H1 (cell line): Measurements from ENCODE around the gene TMEM130. TPM values are rescaled to one million over a fixed set of nuclear protein-coding genes. Genes with fewer than 3 reads are reported as not detected.
A peak's percentile ranks its signal among the peaks of the same experiment; 100 is the strongest.

ENCODE experiments used
- CTCF ChIA-PET: fragments of 300-600 bp; sonication (Branson Sonifier 250); formaldehyde crosslinking; loops from one replicate; lab custom pipeline; 2021; ENCODE audit not compliant: partially characterized antibody; lab: Charles Lee
- POLR2A ChIA-PET: fragments of 300-600 bp; sonication (Branson Sonifier 250); formaldehyde crosslinking; loops from one replicate; lab custom pipeline; 2021; ENCODE audit warnings: inconsistent platforms; ENCODE audit not compliant: partially characterized antibody; lab: Charles Lee
- DNase-seq, 2 experiments: peaks; one replicate each; pipeline versions ENCODE4 v3.0.0 to v3.0.0-alpha.2; 2010 to 2022; ENCODE audit warnings: low spot score in 2 of 2, low read depth in 1 of 2, mixed read lengths in 1 of 2
- FAIRE-seq: peaks from 2 replicates; lab custom pipeline; 2011; peaks lifted over from hg19 to GRCh38; lab: Jason Lieb, UNC
- H2AFZ ChIP-seq: 2 replicates; pipeline ENCODE4 v1.8.1; 2012; ENCODE audit warnings: low read length, inconsistent platforms
- H2AK5ac ChIP-seq: 2 replicates; pipeline ENCODE4 v1.6.1; 2013; ENCODE audit warnings: low read depth, low read length
- H2BK120ac ChIP-seq: replicated peaks from 2 replicates; pipeline ENCODE3; 2013; ENCODE audit warnings: low read depth, low read length, inconsistent platforms
- H2BK12ac ChIP-seq: 2 replicates; pipeline ENCODE4 v1.6.1; 2013; ENCODE audit warnings: low read depth, low read length
- H2BK15ac ChIP-seq: 2 replicates; pipeline ENCODE4 v1.6.1; 2013; ENCODE audit warnings: low read length
- H2BK20ac ChIP-seq: 2 replicates; pipeline ENCODE4 v1.6.1; 2013; ENCODE audit warnings: low read length
- H2BK5ac ChIP-seq: 2 replicates; pipeline ENCODE4 v1.6.1; 2013; ENCODE audit warnings: low read depth, low read length
- H3K14ac ChIP-seq: 2 replicates; pipeline ENCODE4 v1.6.1; 2013; ENCODE audit warnings: inconsistent platforms; ENCODE audit not compliant: insufficient read length
- H3K18ac ChIP-seq: 2 replicates; pipeline ENCODE4 v1.6.1; 2013; ENCODE audit warnings: low read length; ENCODE audit errors: extremely low read depth
- H3K23ac ChIP-seq: 2 replicates; pipeline ENCODE4 v1.6.1; 2013; ENCODE audit warnings: inconsistent platforms; ENCODE audit not compliant: insufficient read length
- H3K23me2 ChIP-seq: 2 replicates; pipeline ENCODE4 v1.6.1; 2013; ENCODE audit warnings: low read depth, low read length
- H3K27ac ChIP-seq: 2 replicates; pipeline ENCODE4 v1.6.1; 2011; ENCODE audit warnings: low read depth, low read length, inconsistent platforms
- H3K27me3 ChIP-seq, 4 experiments: replicated peaks in 1 of 4; 1 replicate in 1 of 4; 2 replicates in 3 of 4; pipeline versions ENCODE4 v1.6.1 to v1.8.1; 2011 to 2013; ENCODE audit warnings: low read length in 3 of 4, mild to moderate bottlenecking in 3 of 4, inconsistent platforms in 2 of 4, mixed read lengths in 2 of 4, moderate library complexity in 1 of 4; ENCODE audit not compliant: control insufficient read depth in 3 of 4, insufficient read depth in 3 of 4; ENCODE audit errors: extremely low read depth in 1 of 4
- H3K36me3 ChIP-seq, 4 experiments: 2 replicates each; pipeline versions ENCODE4 v1.6.1 to v1.8.1; 2011 to 2013; ENCODE audit warnings: mild to moderate bottlenecking in 4 of 4, low read length in 3 of 4, moderate library complexity in 2 of 4, control low read depth in 1 of 4, inconsistent platforms in 1 of 4; ENCODE audit not compliant: insufficient read depth in 4 of 4, control insufficient read depth in 2 of 4
- H3K4ac ChIP-seq: replicated peaks from 2 replicates; pipeline ENCODE3; 2013; ENCODE audit warnings: low read length, low read depth, mixed read lengths, inconsistent platforms; ENCODE audit not compliant: insufficient read length
- H3K4me1 ChIP-seq, 4 experiments: replicated peaks in 1 of 4; 1 replicate in 1 of 4; 2 replicates in 3 of 4; pipeline versions ENCODE4 v1.6.1 to v1.8.1; 2011 to 2013; ENCODE audit warnings: low read length in 3 of 4, inconsistent platforms in 2 of 4, mixed read lengths in 1 of 4; ENCODE audit not compliant: insufficient read depth in 4 of 4, control insufficient read depth in 3 of 4
- H3K4me2 ChIP-seq, 2 experiments: 2 replicates each; pipeline versions ENCODE4 v1.6.1 to v1.8.1; 2011 to 2013; ENCODE audit warnings: low read depth in 2 of 2, low read length in 2 of 2, control low read depth in 1 of 2, inconsistent platforms in 1 of 2, mild to moderate bottlenecking in 1 of 2; ENCODE audit not compliant: insufficient read depth in 1 of 2
- H3K4me3 ChIP-seq, 4 experiments: fragments of 200-600, 300-600 bp in 1 of 4; sonication (generic), shearing (Covaris generic), sonication (Bioruptor Twin) in 1 of 4; 2 replicates each; pipeline versions ENCODE4 v1.5.1 to v1.8.1; 2011 to 2016; ENCODE audit warnings: low read length in 4 of 4, low read depth in 3 of 4, control low read depth in 2 of 4, inconsistent platforms in 2 of 4, mild to moderate bottlenecking in 2 of 4, mixed read lengths in 1 of 4, moderate library complexity in 1 of 4; ENCODE audit not compliant: insufficient read depth in 2 of 4; ENCODE audit errors: extremely low read depth in 1 of 4
- H3K56ac ChIP-seq: replicated peaks from 2 replicates; pipeline ENCODE3; 2013; ENCODE audit warnings: low read depth, mild to moderate bottlenecking, mixed read lengths, low read length, inconsistent platforms; ENCODE audit not compliant: insufficient read length
- H3K79me1 ChIP-seq: 2 replicates; pipeline ENCODE4 v1.6.1; 2013; ENCODE audit warnings: low read depth, low read length, control low read depth
- H3K79me2 ChIP-seq, 2 experiments: 2 replicates each; pipeline versions ENCODE4 v1.6.1 to v1.8.1; 2012 to 2013; ENCODE audit warnings: low read length in 2 of 2, mild to moderate bottlenecking in 2 of 2, inconsistent platforms in 1 of 2; ENCODE audit not compliant: insufficient read depth in 2 of 2, control insufficient read depth in 1 of 2
- H3K9ac ChIP-seq, 4 experiments: replicated peaks in 1 of 4; 1 replicate in 1 of 4; 2 replicates in 3 of 4; pipeline versions ENCODE4 v1.6.1 to v1.8.1; 2011 to 2013; ENCODE audit warnings: low read depth in 3 of 4, low read length in 3 of 4, control low read depth in 2 of 4, mild to moderate bottlenecking in 2 of 4, moderate library complexity in 2 of 4, inconsistent platforms in 1 of 4; ENCODE audit errors: extremely low read depth in 1 of 4
- H3K9me3 ChIP-seq, 2 experiments: 2 replicates each; pipeline versions ENCODE4 v1.6.1 to v1.8.1; 2012 to 2013; ENCODE audit warnings: mild to moderate bottlenecking in 2 of 2, moderate library complexity in 2 of 2, control low read depth in 1 of 2, inconsistent platforms in 1 of 2, low read depth in 1 of 2, low read length in 1 of 2, mixed read lengths in 1 of 2; ENCODE audit not compliant: insufficient read depth in 2 of 2
- H4K20me1 ChIP-seq, 2 experiments: replicated peaks in 1 of 2; 2 replicates each; pipeline versions ENCODE3 to v1.8.1; 2011 to 2013; ENCODE audit warnings: inconsistent platforms in 2 of 2, low read length in 2 of 2, mild to moderate bottlenecking in 1 of 2; ENCODE audit not compliant: insufficient read depth in 2 of 2, control insufficient read depth in 1 of 2
- H4K5ac ChIP-seq: 2 replicates; pipeline ENCODE4 v1.6.1; 2013; ENCODE audit warnings: low read length, low read depth, mixed read lengths, inconsistent platforms; ENCODE audit not compliant: insufficient read length
- H4K8ac ChIP-seq: 2 replicates; pipeline ENCODE4 v1.8.0; 2013; ENCODE audit warnings: mild to moderate bottlenecking, moderate library complexity, low read length, inconsistent platforms; ENCODE audit not compliant: insufficient read depth; ENCODE audit errors: extremely low read depth
- H4K91ac ChIP-seq: replicated peaks from 2 replicates; pipeline ENCODE3; 2013; ENCODE audit warnings: low read length, mixed read lengths, inconsistent platforms; ENCODE audit not compliant: insufficient read length
- ATF3 ChIP-seq: IDR thresholded peaks from 2 replicates; pipeline ENCODE4 v1.6.1; 2011; ENCODE audit warnings: low read depth, mild to moderate bottlenecking, low read length; ENCODE audit not compliant: insufficient read depth
- BRCA1 ChIP-seq: IDR thresholded peaks from 2 replicates; pipeline ENCODE4 v1.6.1; 2012; ENCODE audit warnings: low read depth, low read length, improper control_type of control experiment
- CEBPB ChIP-seq: IDR thresholded peaks from 2 replicates; pipeline ENCODE4 v1.6.1; 2012; ENCODE audit warnings: low read depth, low read length
- POLR2AphosphoS5 ChIP-seq: IDR thresholded peaks from 2 replicates; pipeline ENCODE4 v1.6.1; 2011; ENCODE audit warnings: low read depth, low read length
- RBBP5 ChIP-seq: IDR thresholded peaks from 2 replicates; pipeline ENCODE4 v1.7.1; 2012; ENCODE audit warnings: low read depth, mild to moderate bottlenecking, inconsistent platforms, low read length, moderate library complexity, borderline replicate concordance
- SIN3A ChIP-seq, 2 experiments: IDR thresholded peaks in 1 of 2; conservative IDR thresholded peaks in 1 of 2; 2 replicates each; pipeline ENCODE4 v1.6.1; 2011 to 2012; ENCODE audit warnings: low read length in 2 of 2, improper control_type of control experiment in 1 of 2, low read depth in 1 of 2, mild to moderate bottlenecking in 1 of 2
- SP2 ChIP-seq: IDR thresholded peaks from 2 replicates; pipeline ENCODE4 v1.6.1; 2012; ENCODE audit warnings: mild to moderate bottlenecking, low read length, inconsistent platforms
- USF2 ChIP-seq: IDR thresholded peaks from 2 replicates; pipeline ENCODE4 v1.6.1; 2011; ENCODE audit warnings: low read length, improper control_type of control experiment
- WGBS, 2 experiments: shearing (Covaris generic) in 1 of 2; methylation state at CpG; one replicate each; pipeline versions ENCODE4 v1.1.6 to v1.1.7; 2013 to 2015; ENCODE audit warnings: low lambda C conversion rate in 2 of 2, mixed read lengths in 2 of 2, inconsistent platforms in 1 of 2, low coverage in 1 of 2, missing lambda C conversion rate in 1 of 2; ENCODE audit not compliant: insufficient replicate concordance in 2 of 2, insufficient coverage in 1 of 2, insufficient read length in 1 of 2; ENCODE audit errors: extremely low coverage in 1 of 2, missing lambda C conversion rate in 1 of 2; 5-methylcytosine and 5-hydroxymethylcytosine counted together
- polyA plus RNA-seq, 7 experiments: library from polyadenylated mRNA; depleted of rRNA in 3 of 7; stranded (reverse) in 5 of 7; unstranded in 2 of 7; fragments of >200 nt in 5 of 7; fragments of 200-250 nt in 2 of 7; gene quantifications; 1 replicate in 5 of 7; 2 replicates in 1 of 7; 4 replicates in 1 of 7; pipeline versions ENCODE4 v1.2.1 to v1.2.3, GENCODE V29; 2011 to 2013; ENCODE audit warnings: missing spikeins in 2 of 7, mixed read lengths in 2 of 7
- total RNA-seq: library from RNA; stranded (reverse); fragmentation: NEBNext Ultra II Directional; extraction: Animal tissue kit (Norgen Biotek cat#: 25700); gene quantifications from 2 replicates; pipeline ENCODE4 v1.2.1, GENCODE V29; 2021

The TMEM130 gene
- total and polyA plus RNA-seq, 2 of the 8 experiments (the other 6 are each of a cell fraction or from before 2014, with no cell fraction given): 2.9 to 6.6 TPM

- H2BK5ac ChIP-seq: peak within 1 kb of the TSS; percentile 71; the same call in 1 of the 2 replicates
- H3K79me2 ChIP-seq: peaks cover 12 to 20% of the 10 kb centered on the region in 2 experiments
- H2AK5ac ChIP-seq: no peak within 1 kb of the TSS
- H3K4me2 ChIP-seq: peak within 1 kb of the TSS; percentile 73 to 96
- H2AFZ ChIP-seq: no peak within 1 kb of the TSS; the same call in 1 of the 2 replicates
- no peak within 1 kb of the TSS for H3K23ac ChIP-seq
- H3K4me1 ChIP-seq: peaks cover 0 to 13% (median 5%) of the 10 kb centered on the region in 4 experiments; a peak in 5 of 7 replicates
- FAIRE-seq (no peak), DNase-seq (peak in 1 of 2 experiments; percentile 90)
- peak within 1 kb of the TSS; percentile 81; the same call in 1 of the 2 replicates for H2BK15ac ChIP-seq
- ChIA-PET CTCF (interaction anchor here (0.6 to 2.4 kb wide), 19 partner anchors 9 to 1867 kb away, joined by 3 to 9 read pairs (median 3); partner anchors contain the start of gene TMEM130), POLR2A (interaction anchor here (0.5 to 1.9 kb wide), 7 partner anchors 9 to 516 kb away, joined by 3 to 12 read pairs (median 3); partner anchors contain the start of genes BAIAP2L1 and TMEM130)
- H2BK12ac ChIP-seq: no peak within 1 kb of the TSS
- peaks cover 6% of the 10 kb centered on the region for H3K23me2 ChIP-seq
- H2BK120ac ChIP-seq: no peak within 1 kb of the TSS
- 1% methylated on average over 44 of the region's 113 CpGs; no CpG with 5 or more reads in 1 of the 2 experiments for WGBS, 2 experiments
- no peaks in the 10 kb centered on the region for H3K27me3 ChIP-seq
- peak within 1 kb of the TSS; percentile 99 for H4K8ac ChIP-seq
- H3K79me1 ChIP-seq: peaks cover 5% of the 10 kb centered on the region
- peak within 1 kb of the TSS; percentile 71 for H3K18ac ChIP-seq
- H3K27ac ChIP-seq: peak within 1 kb of the TSS; percentile 95
- H3K36me3 ChIP-seq: peaks cover 0 to 27% (median 19%) of the 10 kb centered on the region in 4 experiments; a peak in 7 of 8 replicates
- H3K56ac ChIP-seq: peak within 1 kb of the TSS; percentile 46
- peak within 1 kb of the TSS; percentile 69 for H3K4ac ChIP-seq
- H3K9ac ChIP-seq: peak within 1 kb of the TSS; percentile 62 to 96 (median 92)
- no peak within 1 kb of the TSS for H2BK20ac ChIP-seq
- peaks cover 6 to 11% of the 10 kb centered on the region in 2 experiments for H4K20me1 ChIP-seq
- no peaks in the 10 kb centered on the region for H3K9me3 ChIP-seq
- peak within 1 kb of the TSS; percentile 88 for H4K5ac ChIP-seq
- no peak within 1 kb of the TSS for H3K14ac ChIP-seq
- peak within 1 kb of the TSS; percentile 74 to 99 (median 80) for H3K4me3 ChIP-seq
- H4K91ac ChIP-seq: peak within 1 kb of the TSS; percentile 27
- peak; percentile 87; the same call in 1 of the 2 replicates for TF ChIP-seq RBBP5
- no peak for TF ChIP-seq BRCA1
- TF ChIP-seq CEBPB: no peak
- no peak for TF ChIP-seq USF2
- TF ChIP-seq POLR2AphosphoS5: peak; percentile 72; the same call in 1 of the 2 replicates
- peak; percentile 42; the same call in 1 of the 2 replicates for TF ChIP-seq SP2
- no peak for TF ChIP-seq ATF3
- 0 out of 4 replicates have a peak, but pooled peaks of 1 of the 2 experiments have one; percentile 61 for TF ChIP-seq SIN3A (conservative IDR thresholded peaks at IDR 0.05 in 1 of 2, IDR thresholded peaks at IDR 0.05 in 1 of 2; ENCODE audit: low read depth in 1 of 2, low read length in 2 of 2)
Measured at GRCh38 chr7:98878365-98879197, 8.8 kb upstream of the TMEM130 start, which contains the start of gene TRRAP. TRRAP (plus strand) TSS chr7:98878532; CDS start chr7:98881151, 2,619 bp downstream.
